Naive B cell (primary cell): Measurements from ENCODE around the gene GP1BA. TPM values are rescaled to one million over a fixed set of nuclear protein-coding genes. Genes with fewer than 3 reads are reported as not detected.
"Not testable (repeated sequence)": the region's sequence is repeated elsewhere in the genome, so short reads cannot be mapped to it uniquely, and the experiment has no call there.

Experiments used
- ATAC-seq, 2 donors: fragments of 150-1000 bp; cut with Tn5 transposase; 2 replicates each; pipeline ENCODE4 v1.10.0; 2021; ENCODE audit warnings: low read depth in 2 of 2, mild to moderate bottlenecking in 2 of 2, moderate library complexity in 2 of 2
- DNase-seq: peaks from one replicate; pipeline ENCODE4 v3.0.0; 2022
- H3K27ac Mint-ChIP-seq, 6 donors: one replicate each; pipeline ENCODE4 v1.8.0; 2020 to 2022; ENCODE audit warnings: mild to moderate bottlenecking in 6 of 6, mixed read lengths in 6 of 6, moderate library complexity in 5 of 6, inconsistent platforms in 2 of 6
- H3K27me3 Mint-ChIP-seq, 3 donors: one replicate each; pipeline ENCODE4 v1.8.0; 2021 to 2022; ENCODE audit warnings: mixed read lengths in 3 of 3, mild to moderate bottlenecking in 1 of 3
- H3K36me3 Mint-ChIP-seq, 2 donors: one replicate each; pipeline ENCODE4 v1.8.0; 2020 to 2022; ENCODE audit warnings: mixed read lengths in 2 of 2, inconsistent platforms in 1 of 2, mild to moderate bottlenecking in 1 of 2
- H3K4me1 Mint-ChIP-seq, 3 donors: one replicate each; pipeline ENCODE4 v1.8.0; 2020 to 2022; ENCODE audit warnings: mixed read lengths in 3 of 3, inconsistent platforms in 1 of 3, mild to moderate bottlenecking in 1 of 3, moderate library complexity in 1 of 3
- H3K4me3 Mint-ChIP-seq, 8 donors: one replicate each; pipeline ENCODE4 v1.8.0; 2020 to 2022; ENCODE audit warnings: mild to moderate bottlenecking in 8 of 8, mixed read lengths in 8 of 8, moderate library complexity in 8 of 8, inconsistent platforms in 2 of 8
- H3K9me3 Mint-ChIP-seq, 7 donors: one replicate each; pipeline ENCODE4 v1.8.0; 2020 to 2022; ENCODE audit warnings: mixed read lengths in 7 of 7, mild to moderate bottlenecking in 5 of 7, inconsistent platforms in 2 of 7, moderate library complexity in 1 of 7
- polyA plus RNA-seq, 6 donors: library from polyadenylated mRNA; unstranded; fragments of 300-500 nt; fragmentation: Illumina TruSeq; gene quantifications; one replicate each; pipeline ENCODE4 v1.2.3, GENCODE V29; 2021; ENCODE audit warnings: low read depth in 6 of 6

The GP1BA gene
- polyA plus RNA-seq, 6 donors from 2014 or later = 0.42 to 1.00 (median 0.56) TPM; not detected in 2

DNA sequence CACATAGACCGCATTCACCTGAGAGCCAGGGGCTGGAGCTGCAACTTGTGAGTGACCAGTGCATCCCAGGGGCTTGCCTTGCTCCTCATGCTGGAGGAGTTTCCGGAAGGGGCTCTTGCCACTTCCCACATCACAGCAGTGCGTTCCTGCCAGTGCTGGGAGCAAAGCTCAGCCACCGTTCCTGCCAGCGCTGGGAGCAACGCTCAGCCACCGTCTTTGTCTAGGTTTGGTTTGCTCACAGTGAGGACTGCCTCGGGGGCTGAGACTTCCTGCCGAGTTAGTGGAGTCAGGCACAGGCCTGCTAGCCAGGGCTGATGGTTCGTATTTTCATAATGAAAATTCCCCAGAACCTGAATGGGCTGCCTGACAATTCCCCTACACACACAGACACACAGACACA is 23.8 kb upstream of the GP1BA start:
- Mint-ChIP-seq H3K9me3 (peaks cover 0 to 2% (median 0%) of the 10 kb centered on the region in 7 donors), H3K4me3 (no peak overlapping the region), H3K27ac (no peak overlapping the region), H3K4me1 (peaks cover 6 to 8% (median 6%) of the 10 kb centered on the region in 3 donors), H3K27me3 (peaks cover 14 to 16% (median 15%) of the 10 kb centered on the region in 3 donors), H3K36me3 (no peaks in the 10 kb centered on the region)
- ATAC-seq (no peak), DNase-seq (no peak)

DNA sequence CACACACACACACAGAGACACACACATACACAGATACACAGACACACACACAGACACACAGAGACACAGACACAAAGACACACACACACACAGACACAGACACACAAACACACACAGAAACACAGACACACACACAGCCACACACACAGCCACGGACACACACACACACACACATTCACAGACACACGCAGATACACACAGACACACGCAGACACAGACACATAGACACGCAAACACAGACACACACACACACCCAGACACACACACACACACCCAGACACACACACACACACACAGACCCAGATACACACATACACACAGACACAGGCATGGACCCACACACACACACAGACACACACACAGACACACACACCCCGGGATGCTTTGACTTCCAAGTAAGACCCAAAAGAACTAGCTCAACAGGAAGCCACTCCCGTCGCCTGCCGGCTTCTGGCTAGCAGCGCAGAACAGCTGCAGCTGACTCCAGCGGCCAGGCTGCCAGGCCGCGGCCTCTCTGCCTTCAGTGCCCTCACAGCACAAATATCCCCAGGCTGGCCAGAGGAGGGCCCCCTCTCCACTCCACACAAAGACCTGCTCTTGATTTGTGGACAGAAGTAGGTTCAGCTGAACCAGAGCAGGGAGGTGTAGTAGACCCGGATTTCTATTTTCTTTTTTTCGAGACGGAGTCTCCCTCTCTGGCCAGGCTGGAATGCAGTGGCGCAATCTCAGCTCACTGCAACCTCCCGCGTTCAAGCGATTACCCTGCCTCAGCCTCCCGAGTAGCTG is 23.2 kb upstream of the GP1BA start:
- H3K27me3 Mint-ChIP-seq = peaks cover 9 to 16% (median 15%) of the 10 kb centered on the region in 3 donors
- ATAC-seq (peak; percentile 97 to 99), DNase-seq (peak; percentile 77)
- peaks cover 0 to 2% (median 0%) of the 10 kb centered on the region in 7 donors for H3K9me3 Mint-ChIP-seq
- H3K27ac Mint-ChIP-seq = no peak overlapping the region
- peaks cover 0 to 4% (median 2%) of the 10 kb centered on the region in 3 donors for H3K4me1 Mint-ChIP-seq
- no peak overlapping the region for H3K4me3 Mint-ChIP-seq
- H3K36me3 Mint-ChIP-seq = no peaks in the 10 kb centered on the region

DNA sequence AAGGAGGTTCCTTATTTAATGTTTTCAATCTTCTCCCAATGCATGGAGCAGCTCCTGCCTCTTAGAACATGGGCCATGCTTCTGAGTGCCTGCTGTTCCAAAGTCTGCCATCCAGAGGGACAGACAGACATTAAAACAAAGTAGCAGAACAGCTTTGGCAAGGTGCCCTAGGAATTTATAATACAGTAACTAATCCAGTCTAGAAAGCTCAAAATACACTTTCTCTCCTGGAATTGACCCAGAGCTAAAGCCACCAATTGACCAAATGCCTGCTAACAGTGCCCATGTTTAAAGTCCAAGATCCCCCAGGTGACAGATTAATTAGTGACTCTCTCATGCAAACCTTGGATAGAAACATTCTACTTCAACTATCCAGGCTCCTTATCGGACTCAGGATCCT is 18.1 kb upstream of the GP1BA start:
- H3K9me3 Mint-ChIP-seq = peaks cover 0 to 2% (median 0%) of the 10 kb centered on the region in 7 donors
- no peak overlapping the region for H3K27ac Mint-ChIP-seq
- peaks cover 0 to 9% (median 8%) of the 10 kb centered on the region in 3 donors for H3K27me3 Mint-ChIP-seq
- H3K4me1 Mint-ChIP-seq = peaks cover 0 to 2% (median 0%) of the 10 kb centered on the region in 3 donors
- no peak overlapping the region for H3K4me3 Mint-ChIP-seq
- no peak for ATAC-seq
- DNase-seq = no peak
- no peaks in the 10 kb centered on the region for H3K36me3 Mint-ChIP-seq

DNA sequence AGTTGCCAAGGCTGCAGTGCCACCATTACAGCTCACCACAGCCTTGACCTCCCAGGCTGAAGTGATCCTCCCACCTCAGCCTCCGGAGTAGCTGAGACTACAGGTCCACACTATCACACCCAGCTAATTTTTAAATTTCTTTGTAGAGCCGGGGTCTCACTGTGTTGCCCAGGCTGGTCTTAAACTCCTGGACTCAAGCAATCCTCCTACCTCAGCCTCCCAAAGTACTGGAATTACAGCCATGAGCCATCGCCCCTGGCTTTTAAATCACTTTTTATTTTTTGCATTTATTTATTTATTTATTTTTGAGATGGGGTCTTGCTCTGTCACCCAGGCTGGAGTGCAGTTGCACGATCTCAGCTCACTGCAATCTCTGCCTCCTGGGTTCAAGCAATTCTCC is 17.5 kb upstream of the GP1BA start:
- H3K36me3 Mint-ChIP-seq, ATAC-seq, H3K9me3 Mint-ChIP-seq, DNase-seq, H3K27ac Mint-ChIP-seq, H3K4me1 Mint-ChIP-seq, H3K4me3 Mint-ChIP-seq, H3K27me3 Mint-ChIP-seq: not testable (repeated sequence)

DNA sequence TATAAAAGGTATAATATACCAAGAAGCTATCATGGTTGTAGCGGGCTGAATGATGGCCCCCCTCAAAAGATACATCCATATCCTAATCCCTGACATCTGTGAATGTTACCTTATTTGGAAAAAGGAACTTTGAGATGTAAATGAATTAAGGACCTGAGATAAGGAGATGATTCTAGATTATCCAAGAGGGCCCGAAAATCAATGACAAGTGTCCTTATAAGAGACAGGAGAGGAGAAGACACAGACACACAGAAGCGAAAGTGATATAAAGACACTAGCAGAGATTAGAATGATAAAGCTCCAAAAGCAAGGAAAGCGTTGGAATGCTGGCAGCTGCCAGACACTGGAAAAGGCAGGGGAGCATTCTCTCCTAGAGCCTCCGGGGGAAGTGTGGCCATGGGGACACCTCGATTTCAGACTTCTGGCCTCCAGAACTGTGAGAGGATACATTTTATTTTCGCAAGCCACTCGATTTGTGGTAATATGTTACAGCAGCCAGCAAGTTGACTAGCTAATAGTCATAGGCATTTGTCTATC is 12.5 kb upstream of the GP1BA start:
- ATAC-seq (no peak), DNase-seq (no peak)
- H3K4me3 Mint-ChIP-seq = no peak overlapping the region
- no peak overlapping the region for H3K27ac Mint-ChIP-seq
- H3K4me1 Mint-ChIP-seq = peaks cover 0 to 2% (median 0%) of the 10 kb centered on the region in 3 donors
- no peaks in the 10 kb centered on the region for H3K9me3 Mint-ChIP-seq
- H3K27me3 Mint-ChIP-seq = no peaks in the 10 kb centered on the region
- no peaks in the 10 kb centered on the region for H3K36me3 Mint-ChIP-seq

DNA sequence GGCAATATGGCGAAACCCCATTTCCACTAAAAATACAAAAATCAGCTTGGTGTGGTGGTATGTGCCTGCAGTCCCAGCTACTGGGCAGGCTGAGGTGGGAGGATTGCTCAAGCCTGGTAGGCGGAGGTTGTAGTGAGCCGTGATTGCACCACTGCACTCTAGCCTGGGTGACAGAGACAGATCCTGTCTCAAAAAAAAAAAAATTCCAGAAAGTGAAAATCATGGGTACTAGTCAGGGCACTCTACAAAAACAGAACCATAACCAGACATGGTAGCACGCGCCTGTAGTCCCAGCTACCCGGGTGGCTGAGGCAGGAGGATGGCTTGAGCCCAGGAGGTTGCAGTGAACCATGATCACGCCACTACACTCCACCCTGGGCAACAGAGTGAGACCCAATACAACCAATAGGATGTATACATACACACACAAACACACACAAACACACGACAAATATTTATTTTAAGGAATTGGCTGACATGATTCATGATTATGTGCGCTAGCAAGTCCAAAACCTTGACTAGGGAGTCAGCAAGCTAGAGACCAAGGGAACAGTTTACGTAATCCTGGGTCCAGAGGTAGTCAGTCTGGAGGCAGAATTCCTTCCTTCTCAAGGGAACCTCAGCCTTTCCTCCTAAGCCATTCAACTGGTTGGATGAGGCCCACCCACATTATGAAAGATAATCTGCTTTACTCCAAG is 11.6 kb upstream of the GP1BA start:
- no peaks in the 10 kb centered on the region for H3K36me3 Mint-ChIP-seq
- ATAC-seq (no peak), DNase-seq (no peak)
- peaks cover 0 to 3% (median 0%) of the 10 kb centered on the region in 3 donors for H3K4me1 Mint-ChIP-seq
- no peak overlapping the region for H3K4me3 Mint-ChIP-seq
- H3K27me3 Mint-ChIP-seq = no peaks in the 10 kb centered on the region
- H3K27ac Mint-ChIP-seq = no peak overlapping the region
- no peaks in the 10 kb centered on the region for H3K9me3 Mint-ChIP-seq

DNA sequence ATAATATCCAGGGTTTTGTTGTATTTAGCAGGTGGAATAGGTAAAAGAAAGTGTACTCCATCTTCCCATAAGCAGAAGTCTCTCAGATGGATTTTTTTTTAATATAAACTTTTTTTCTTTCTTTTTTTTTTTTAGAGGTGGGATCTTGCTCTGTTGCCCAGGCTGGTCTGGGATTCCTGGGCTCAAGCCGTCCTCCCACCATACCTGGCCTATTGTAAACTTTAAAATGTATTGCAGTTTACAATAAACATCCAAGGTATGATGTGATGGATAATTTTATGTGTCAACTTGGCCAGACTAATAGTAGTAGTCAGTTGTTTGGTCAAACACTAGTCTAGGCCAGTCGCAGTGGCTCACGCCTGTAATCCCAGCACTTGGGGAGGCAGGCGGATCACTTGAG is 10.8 kb upstream of the GP1BA start:
- no peak overlapping the region for H3K27ac Mint-ChIP-seq
- ATAC-seq (no peak), DNase-seq (no peak)
- H3K4me3 Mint-ChIP-seq = peak overlapping the region in 1 of 8 donors; percentile 5
- no peaks in the 10 kb centered on the region for H3K9me3 Mint-ChIP-seq
- H3K36me3 Mint-ChIP-seq = peaks cover 0 to under 1% of the 10 kb centered on the region in 2 donors
- H3K4me1 Mint-ChIP-seq = peaks cover 0 to 3% (median 0%) of the 10 kb centered on the region in 3 donors
- no peaks in the 10 kb centered on the region for H3K27me3 Mint-ChIP-seq

DNA sequence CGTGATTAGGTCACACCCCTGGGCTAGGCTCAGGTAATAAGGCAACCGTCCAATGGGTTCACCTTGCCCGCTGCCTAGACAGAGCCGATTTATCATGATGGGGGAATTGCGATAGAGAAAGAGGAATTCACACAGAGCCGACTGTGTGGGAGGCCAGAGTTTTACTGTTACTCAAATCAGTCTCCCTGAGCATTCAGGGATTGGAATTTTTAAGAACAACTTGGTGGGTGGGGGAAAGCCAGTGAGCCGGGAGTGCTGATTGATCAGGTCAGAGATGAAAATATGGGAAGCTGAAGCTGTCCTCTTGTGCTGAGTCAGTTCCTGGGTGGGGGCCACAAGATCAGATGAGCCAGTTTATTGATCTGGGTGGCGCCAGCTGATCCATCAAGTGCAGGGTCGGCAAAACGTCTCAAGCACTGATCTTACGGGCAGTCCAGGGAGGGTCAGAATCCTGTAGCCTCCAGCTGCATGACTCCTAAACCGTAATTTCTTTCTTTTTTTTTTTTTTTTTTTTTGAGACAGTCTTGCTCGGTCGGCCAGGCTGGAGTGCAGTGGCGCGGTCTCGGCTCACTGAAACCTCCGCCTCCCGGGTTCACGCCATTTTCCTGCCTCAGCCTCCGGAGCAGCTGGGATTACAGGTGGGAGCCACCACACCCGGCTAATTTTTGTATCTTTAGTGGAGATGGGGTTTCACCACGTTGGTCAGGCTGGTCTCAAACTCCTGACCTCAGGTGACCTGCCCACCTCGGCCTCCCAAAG is 5.3 kb upstream of the GP1BA start:
- peaks cover 11 to 19% of the 10 kb centered on the region in 2 donors for H3K36me3 Mint-ChIP-seq
- H3K27ac Mint-ChIP-seq = peak overlapping the region in 1 of 6 donors; percentile 25
- not testable (repeated sequence) for DNase-seq, ATAC-seq, H3K4me3 Mint-ChIP-seq, H3K9me3 Mint-ChIP-seq
- H3K27me3 Mint-ChIP-seq = peaks cover 6 to 12% (median 7%) of the 10 kb centered on the region in 3 donors
- H3K4me1 Mint-ChIP-seq = peaks cover 10 to 18% (median 11%) of the 10 kb centered on the region in 3 donors

DNA sequence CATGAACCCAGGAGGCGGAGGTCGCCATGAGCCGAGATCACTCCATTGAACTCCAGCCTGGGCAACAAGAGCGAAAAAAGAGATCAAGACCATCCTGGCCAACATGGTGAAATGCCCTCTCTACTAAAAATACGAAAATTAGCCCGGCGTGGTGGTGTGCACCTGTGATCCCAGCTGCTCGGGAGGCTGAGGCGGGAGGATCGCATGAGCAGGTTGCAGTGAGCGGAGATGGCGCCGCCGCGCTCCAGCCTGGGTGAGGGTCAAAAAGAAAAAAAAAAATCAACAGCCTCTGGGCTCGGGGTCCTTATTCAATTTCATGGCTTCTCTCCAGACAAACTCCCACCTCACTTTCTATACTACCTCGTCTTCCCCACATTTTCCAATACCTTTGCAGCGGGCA is 3.2 kb upstream of the GP1BA start:
- H3K4me1 Mint-ChIP-seq = peaks cover 25 to 35% (median 26%) of the 10 kb centered on the region in 3 donors
- no peak overlapping the region for H3K4me3 Mint-ChIP-seq
- H3K36me3 Mint-ChIP-seq = peaks cover 11 to 21% of the 10 kb centered on the region in 2 donors
- H3K27ac Mint-ChIP-seq = no peak overlapping the region
- DNase-seq (no peak), ATAC-seq (no peak)
- no peaks in the 10 kb centered on the region for H3K9me3 Mint-ChIP-seq
- peaks cover 9 to 32% (median 26%) of the 10 kb centered on the region in 3 donors for H3K27me3 Mint-ChIP-seq

DNA sequence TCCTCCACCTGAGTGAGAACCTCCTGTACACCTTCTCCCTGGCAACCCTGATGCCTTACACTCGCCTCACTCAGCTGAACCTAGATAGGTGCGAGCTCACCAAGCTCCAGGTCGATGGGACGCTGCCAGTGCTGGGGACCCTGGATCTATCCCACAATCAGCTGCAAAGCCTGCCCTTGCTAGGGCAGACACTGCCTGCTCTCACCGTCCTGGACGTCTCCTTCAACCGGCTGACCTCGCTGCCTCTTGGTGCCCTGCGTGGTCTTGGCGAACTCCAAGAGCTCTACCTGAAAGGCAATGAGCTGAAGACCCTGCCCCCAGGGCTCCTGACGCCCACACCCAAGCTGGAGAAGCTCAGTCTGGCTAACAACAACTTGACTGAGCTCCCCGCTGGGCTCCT is 679 bp downstream of the GP1BA start:
- Mint-ChIP-seq H3K4me3 (peak overlapping the region in 2 of 8 donors; percentile 44 to 61), H3K27me3 (peaks cover 17 to 39% (median 33%) of the 10 kb centered on the region in 3 donors), H3K27ac (peak overlapping the region in 1 of 6 donors; percentile 84), H3K9me3 (no peaks in the 10 kb centered on the region), H3K4me1 (peaks cover 39 to 49% (median 40%) of the 10 kb centered on the region in 3 donors), H3K36me3 (peaks cover 7 to 21% of the 10 kb centered on the region in 2 donors)
- DNase-seq = no peak
- no peak for ATAC-seq

DNA sequence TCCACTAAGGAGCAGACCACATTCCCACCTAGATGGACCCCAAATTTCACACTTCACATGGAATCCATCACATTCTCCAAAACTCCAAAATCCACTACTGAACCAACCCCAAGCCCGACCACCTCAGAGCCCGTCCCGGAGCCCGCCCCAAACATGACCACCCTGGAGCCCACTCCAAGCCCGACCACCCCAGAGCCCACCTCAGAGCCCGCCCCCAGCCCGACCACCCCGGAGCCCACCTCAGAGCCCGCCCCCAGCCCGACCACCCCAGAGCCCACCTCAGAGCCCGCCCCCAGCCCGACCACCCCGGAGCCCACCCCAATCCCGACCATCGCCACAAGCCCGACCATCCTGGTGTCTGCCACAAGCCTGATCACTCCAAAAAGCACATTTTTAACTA is 1.6 kb downstream of the GP1BA start:
- DNase-seq = no peak
- Mint-ChIP-seq H3K36me3 (peaks cover 7 to 21% of the 10 kb centered on the region in 2 donors), H3K27ac (no peak overlapping the region), H3K4me3 (no peak overlapping the region), H3K4me1 (peaks cover 44 to 54% (median 47%) of the 10 kb centered on the region in 3 donors), H3K27me3 (peaks cover 17 to 39% (median 33%) of the 10 kb centered on the region in 3 donors), H3K9me3 (no peaks in the 10 kb centered on the region)
- ATAC-seq = no peak

DNA sequence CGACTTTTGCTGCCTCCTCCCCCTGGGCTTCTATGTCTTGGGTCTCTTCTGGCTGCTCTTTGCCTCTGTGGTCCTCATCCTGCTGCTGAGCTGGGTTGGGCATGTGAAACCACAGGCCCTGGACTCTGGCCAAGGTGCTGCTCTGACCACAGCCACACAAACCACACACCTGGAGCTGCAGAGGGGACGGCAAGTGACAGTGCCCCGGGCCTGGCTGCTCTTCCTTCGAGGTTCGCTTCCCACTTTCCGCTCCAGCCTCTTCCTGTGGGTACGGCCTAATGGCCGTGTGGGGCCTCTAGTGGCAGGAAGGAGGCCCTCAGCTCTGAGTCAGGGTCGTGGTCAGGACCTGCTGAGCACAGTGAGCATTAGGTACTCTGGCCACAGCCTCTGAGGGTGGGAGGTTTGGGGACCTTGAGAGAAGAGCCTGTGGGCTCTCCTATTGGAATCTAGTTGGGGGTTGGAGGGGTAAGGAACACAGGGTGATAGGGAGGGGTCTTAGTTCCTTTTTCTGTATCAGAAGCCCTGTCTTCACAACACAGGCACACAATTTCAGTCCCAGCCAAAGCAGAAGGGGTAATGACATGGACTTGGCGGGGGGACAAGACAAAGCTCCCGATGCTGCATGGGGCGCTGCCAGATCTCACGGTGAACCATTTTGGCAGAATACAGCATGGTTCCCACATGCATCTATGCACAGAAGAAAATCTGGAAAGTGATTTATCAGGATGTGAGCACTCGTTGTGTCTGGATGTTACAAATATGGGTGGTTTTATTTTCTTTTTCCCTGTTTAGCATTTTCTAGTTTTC is 2.3 kb downstream of the GP1BA start:
- peaks cover 17 to 39% (median 33%) of the 10 kb centered on the region in 3 donors for H3K27me3 Mint-ChIP-seq
- H3K27ac Mint-ChIP-seq = peak overlapping the region in 2 of 6 donors; percentile 42 to 45
- no peak for ATAC-seq

More for the DNA sequence above, 2.3 kb downstream of the GP1BA start:
- no peaks in the 10 kb centered on the region for H3K9me3 Mint-ChIP-seq
- peaks cover 7 to 21% of the 10 kb centered on the region in 2 donors for H3K36me3 Mint-ChIP-seq
- H3K4me3 Mint-ChIP-seq = peak overlapping the region in 1 of 8 donors; percentile 61
- no peak for DNase-seq
- peaks cover 49 to 59% (median 55%) of the 10 kb centered on the region in 3 donors for H3K4me1 Mint-ChIP-seq
